SW 1271 (cell line): Measurements from ENCODE around the gene NPAS3.

Source experiments
- DNase-seq, 2 experiments: peaks; one replicate each; lab custom pipeline; 2025; lab: John Stamatoyannopoulos, UW

The NPAS3 gene

GRCh38 chr14:33480887-33481184 is 542.2 kb downstream of the NPAS3 start:
- no peak for DNase-seq

- no peak for DNase-seq
Observed at GRCh38 chr14:33483110-33483509, 544.4 kb downstream of the NPAS3 start.

- DNase-seq, result no peak
Observed at GRCh38 chr14:33483541-33483940, 544.9 kb downstream of the NPAS3 start.

GRCh38 chr14:33484264-33484663 is 545.6 kb downstream of the NPAS3 start:
- DNase-seq, result no peak

GRCh38 chr14:33486332-33486890 is 547.7 kb downstream of the NPAS3 start:
- DNase-seq, result no peak

GRCh38 chr14:33488582-33488981 is 549.9 kb downstream of the NPAS3 start:
- DNase-seq, result no peak

- no peak for DNase-seq
Observed at GRCh38 chr14:33490555-33490954, 551.9 kb downstream of the NPAS3 start.

GRCh38 chr14:33491112-33491511 is 552.4 kb downstream of the NPAS3 start:
- DNase-seq, result no peak

- no peak for DNase-seq
Observed at GRCh38 chr14:33492491-33492890, 553.8 kb downstream of the NPAS3 start.

GRCh38 chr14:33493266-33493665 is 554.6 kb downstream of the NPAS3 start:
- DNase-seq, result no peak

- no peak for DNase-seq
Observed at GRCh38 chr14:33493990-33494389, 555.3 kb downstream of the NPAS3 start.

GRCh38 chr14:33499687-33500086 is 561.0 kb downstream of the NPAS3 start:
- DNase-seq, result no peak

GRCh38 chr14:33504246-33505099 is 565.8 kb downstream of the NPAS3 start:
- DNase-seq, result no peak

- DNase-seq, result no peak
Observed at GRCh38 chr14:33505266-33505962, 566.7 kb downstream of the NPAS3 start.

- no peak for DNase-seq
Observed at GRCh38 chr14:33505963-33506329, 567.3 kb downstream of the NPAS3 start.

- no peak for DNase-seq
Observed at GRCh38 chr14:33508126-33509062, 569.7 kb downstream of the NPAS3 start.

- DNase-seq, result no peak
Observed at GRCh38 chr14:33509454-33509853, 570.8 kb downstream of the NPAS3 start.

GRCh38 chr14:33510063-33510481 is 571.4 kb downstream of the NPAS3 start:
- no peak for DNase-seq

- DNase-seq, result no peak
Observed at GRCh38 chr14:33510991-33511390, 572.3 kb downstream of the NPAS3 start.

- DNase-seq, result no peak
Observed at GRCh38 chr14:33511851-33512640, 573.4 kb downstream of the NPAS3 start.

GRCh38 chr14:33515441-33515840 is 576.8 kb downstream of the NPAS3 start:
- no peak for DNase-seq
